ENCODE results near the gene ASTE1. TPM values are rescaled to one million over a fixed set of nuclear protein-coding genes. Genes with fewer than 3 reads are reported as not detected.

Gene ASTE1
- total and polyA plus RNA-seq, 2 of the 8 experiments (the other 6 are each of a cell fraction or from before 2014, with no cell fraction given), result 6.4 TPM; not detected in 1

DNA sequence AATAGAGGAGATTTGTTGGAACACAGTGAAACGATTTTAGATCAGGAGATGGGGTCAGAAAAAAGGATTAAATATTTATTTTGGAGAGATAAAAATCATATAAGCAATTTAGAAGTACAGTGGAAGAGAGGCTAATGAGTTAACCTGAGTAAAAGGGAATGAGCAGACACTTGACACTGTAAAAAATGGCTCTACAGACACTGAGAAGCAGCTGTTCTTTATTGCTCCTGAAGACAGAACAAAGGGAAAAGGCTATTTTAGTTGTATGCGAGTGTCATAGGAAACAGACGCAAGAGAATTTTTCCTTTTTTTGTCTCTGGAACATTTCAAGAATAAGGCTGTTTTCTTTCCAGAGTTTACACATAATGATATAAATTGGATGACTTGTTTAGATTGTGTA is 34.3 kb downstream of the ASTE1 start (continued):
- TF ChIP-seq, protein P1, sequence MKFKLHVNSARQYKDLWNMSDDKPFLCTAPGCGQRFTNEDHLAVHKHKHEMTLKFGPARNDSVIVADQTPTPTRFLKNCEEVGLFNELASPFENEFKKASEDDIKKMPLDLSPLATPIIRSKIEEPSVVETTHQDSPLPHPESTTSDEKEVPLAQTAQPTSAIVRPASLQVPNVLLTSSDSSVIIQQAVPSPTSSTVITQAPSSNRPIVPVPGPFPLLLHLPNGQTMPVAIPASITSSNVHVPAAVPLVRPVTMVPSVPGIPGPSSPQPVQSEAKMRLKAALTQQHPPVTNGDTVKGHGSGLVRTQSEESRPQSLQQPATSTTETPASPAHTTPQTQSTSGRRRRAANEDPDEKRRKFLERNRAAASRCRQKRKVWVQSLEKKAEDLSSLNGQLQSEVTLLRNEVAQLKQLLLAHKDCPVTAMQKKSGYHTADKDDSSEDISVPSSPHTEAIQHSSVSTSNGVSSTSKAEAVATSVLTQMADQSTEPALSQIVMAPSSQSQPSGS (IDR thresholded peaks at IDR 0.05; ENCODE audit: low read length), result no peak
- TF ChIP-seq SIX5 (IDR thresholded peaks at IDR 0.05; ENCODE audit: low read depth, low read length), result no peak
- no peak for TF ChIP-seq KDM5A (IDR thresholded peaks at IDR 0.05; ENCODE audit: low read length)
